ENCODE data around the gene SNCA.

The SNCA gene

DNA sequence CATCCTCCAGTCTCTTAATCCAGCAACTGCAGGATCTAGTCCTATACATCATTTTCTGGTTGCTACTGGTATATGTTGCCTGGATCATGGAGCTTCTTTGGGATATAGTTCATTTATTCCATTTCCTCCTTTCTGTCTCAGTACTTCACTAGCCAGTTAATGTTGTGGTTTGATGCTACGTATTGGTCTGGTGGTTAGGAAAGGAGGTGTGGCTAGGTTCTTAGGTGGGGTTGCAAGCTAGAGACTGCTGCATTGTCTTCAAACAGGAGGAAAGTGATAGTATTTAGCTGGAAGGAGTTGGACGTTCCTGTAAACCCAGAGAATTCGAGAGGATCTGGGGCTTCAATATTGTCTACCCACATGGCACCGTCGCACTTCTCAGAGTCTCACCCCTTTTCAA, 129.5 kb downstream of the SNCA start:
- Histone ChIP-seq H3K4me3 (ENCODE audit: low read length) (no peak overlapping the region), H4K20me1 (ENCODE audit: control insufficient read depth, insufficient read depth, low read depth, low read length) (no peaks in the 10 kb centered on the region), H3K4me2 (ENCODE audit: low read length) (no peak overlapping the region), H3K27ac (ENCODE audit: low read depth, low read length) (no peak overlapping the region), H3K79me2 (ENCODE audit: control insufficient read depth, low read length) (no peaks in the 10 kb centered on the region), H3K9me2 (replicated peaks; ENCODE audit: control insufficient read depth, low read length) (no peaks in the 10 kb centered on the region), H3K27me3 (ENCODE audit: control insufficient read depth, low read length) (no peaks in the 10 kb centered on the region), H3K9me3 (ENCODE audit: control insufficient read depth, insufficient read depth, low read length) (no peaks in the 10 kb centered on the region), H3K36me3 (ENCODE audit: control insufficient read depth, low read length) (no peaks in the 10 kb centered on the region), H3K4me1 (ENCODE audit: control insufficient read depth, low read length) (no peaks in the 10 kb centered on the region), H3F3A (ENCODE audit: control insufficient read depth, insufficient read depth) (no peaks in the 10 kb centered on the region)
- no peak for TF ChIP-seq EZH2phosphoT487 (IDR thresholded peaks at IDR 0.05; ENCODE audit: borderline replicate concordance, low read length)
- TF ChIP-seq, protein P1, sequence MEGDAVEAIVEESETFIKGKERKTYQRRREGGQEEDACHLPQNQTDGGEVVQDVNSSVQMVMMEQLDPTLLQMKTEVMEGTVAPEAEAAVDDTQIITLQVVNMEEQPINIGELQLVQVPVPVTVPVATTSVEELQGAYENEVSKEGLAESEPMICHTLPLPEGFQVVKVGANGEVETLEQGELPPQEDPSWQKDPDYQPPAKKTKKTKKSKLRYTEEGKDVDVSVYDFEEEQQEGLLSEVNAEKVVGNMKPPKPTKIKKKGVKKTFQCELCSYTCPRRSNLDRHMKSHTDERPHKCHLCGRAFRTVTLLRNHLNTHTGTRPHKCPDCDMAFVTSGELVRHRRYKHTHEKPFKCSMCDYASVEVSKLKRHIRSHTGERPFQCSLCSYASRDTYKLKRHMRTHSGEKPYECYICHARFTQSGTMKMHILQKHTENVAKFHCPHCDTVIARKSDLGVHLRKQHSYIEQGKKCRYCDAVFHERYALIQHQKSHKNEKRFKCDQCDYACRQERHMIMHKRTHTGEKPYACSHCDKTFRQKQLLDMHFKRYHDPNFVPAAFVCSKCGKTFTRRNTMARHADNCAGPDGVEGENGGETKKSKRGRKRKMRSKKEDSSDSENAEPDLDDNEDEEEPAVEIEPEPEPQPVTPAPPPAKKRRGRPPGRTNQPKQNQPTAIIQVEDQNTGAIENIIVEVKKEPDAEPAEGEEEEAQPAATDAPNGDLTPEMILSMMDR (IDR thresholded peaks at IDR 0.05; ENCODE audit: low read depth, low read length, poor library complexity, severe bottlenecking): no peak

DNA sequence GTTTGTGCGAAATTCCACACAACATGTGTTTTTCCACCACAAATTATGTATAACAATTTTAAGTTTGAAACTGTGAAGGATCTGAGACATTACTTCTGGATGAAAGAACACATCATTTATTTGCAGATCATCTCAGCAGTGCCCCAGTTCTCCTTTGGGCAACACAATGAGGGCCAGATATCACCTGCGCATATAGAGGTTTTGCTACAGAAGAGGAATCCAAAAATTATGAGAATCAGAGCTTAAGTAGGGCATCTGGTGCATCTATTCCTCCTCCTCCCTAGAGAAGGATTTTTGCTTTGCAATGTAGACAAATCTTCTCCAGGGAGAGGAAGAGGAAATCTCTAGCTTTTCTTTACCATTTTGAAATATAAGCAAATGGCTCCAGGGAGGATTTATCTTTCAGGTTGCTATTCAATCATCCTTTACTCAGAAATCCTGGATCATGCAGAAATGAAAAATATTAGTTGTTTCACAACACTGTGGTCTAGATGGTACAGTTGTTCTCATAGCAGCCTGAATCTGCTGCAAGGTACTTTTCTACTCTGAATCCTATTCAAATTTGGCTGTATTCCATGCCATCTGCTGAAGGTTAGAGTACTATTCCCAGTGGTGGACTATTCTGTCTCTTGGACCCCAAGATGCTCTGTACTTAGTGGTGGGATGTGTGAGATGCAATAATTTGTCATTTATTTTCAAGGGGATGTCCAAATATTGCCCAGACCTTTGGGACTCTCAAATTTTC, 132.1 kb downstream of the SNCA start:
- H4K20me1 ChIP-seq (ENCODE audit: control insufficient read depth, insufficient read depth, low read depth, low read length): no peaks in the 10 kb centered on the region
- no peaks in the 10 kb centered on the region for H3K9me3 ChIP-seq (ENCODE audit: control insufficient read depth, insufficient read depth, low read length)
- H3K4me2 ChIP-seq (ENCODE audit: low read length): no peak overlapping the region
- no peak overlapping the region for H3K27ac ChIP-seq (ENCODE audit: low read depth, low read length)
- H3K79me2 ChIP-seq (ENCODE audit: control insufficient read depth, low read length): no peaks in the 10 kb centered on the region
- no peak overlapping the region for H3K4me3 ChIP-seq (ENCODE audit: low read length)
- no peaks in the 10 kb centered on the region for H3K36me3 ChIP-seq (ENCODE audit: control insufficient read depth, low read length)
- TF ChIP-seq EZH2phosphoT487 (IDR thresholded peaks at IDR 0.05; ENCODE audit: borderline replicate concordance, low read length): no peak
- TF ChIP-seq, protein P1 (IDR thresholded peaks at IDR 0.05; ENCODE audit: low read depth, low read length, poor library complexity, severe bottlenecking): no peak
- H3F3A ChIP-seq (ENCODE audit: control insufficient read depth, insufficient read depth): no peaks in the 10 kb centered on the region
- H3K9me2 ChIP-seq (replicated peaks; ENCODE audit: control insufficient read depth, low read length): no peaks in the 10 kb centered on the region
- no peaks in the 10 kb centered on the region for H3K4me1 ChIP-seq (ENCODE audit: control insufficient read depth, low read length)
- no peaks in the 10 kb centered on the region for H3K27me3 ChIP-seq (ENCODE audit: control insufficient read depth, low read length)

DNA sequence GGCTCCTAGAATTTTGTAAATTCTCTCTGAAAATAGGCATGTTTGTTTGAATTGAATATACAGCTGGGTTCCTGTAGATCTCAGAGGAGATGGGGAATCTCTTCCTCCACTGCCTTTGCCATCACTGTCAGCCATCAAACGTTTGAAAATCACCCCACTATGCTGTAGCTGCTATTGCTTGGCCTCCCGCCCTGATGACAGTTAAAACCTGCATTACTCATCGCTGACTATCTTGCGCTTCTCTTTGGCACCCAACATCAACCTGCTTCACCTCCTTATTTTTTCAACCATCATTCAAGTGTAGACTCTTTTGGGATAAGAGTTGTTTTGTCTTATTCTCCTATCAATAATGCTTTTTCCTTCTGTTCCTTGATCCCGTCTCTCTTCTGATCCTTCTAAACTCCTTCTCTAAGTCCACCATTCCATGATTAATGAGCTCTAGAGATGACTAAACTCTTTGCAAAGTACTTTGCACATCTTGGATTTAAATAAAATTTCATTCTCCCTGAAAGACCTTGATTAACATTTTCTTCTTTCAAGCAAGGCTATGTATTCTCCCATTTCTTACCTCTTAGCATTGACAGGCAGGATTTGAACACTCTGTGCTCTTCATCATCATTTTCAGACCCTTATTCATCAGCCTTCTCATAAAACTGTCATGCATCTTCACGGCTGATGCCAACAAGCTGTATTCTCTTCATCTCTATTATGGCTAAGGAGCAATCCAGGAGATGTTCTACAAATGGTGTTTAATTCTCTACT, 133.0 kb downstream of the SNCA start:
- Histone ChIP-seq H3K4me1 (ENCODE audit: control insufficient read depth, low read length) (no peaks in the 10 kb centered on the region), H3K4me2 (ENCODE audit: low read length) (no peak overlapping the region), H3K9me2 (replicated peaks; ENCODE audit: control insufficient read depth, low read length) (no peaks in the 10 kb centered on the region), H3K4me3 (ENCODE audit: low read length) (no peak overlapping the region), H4K20me1 (ENCODE audit: control insufficient read depth, insufficient read depth, low read depth, low read length) (no peaks in the 10 kb centered on the region), H3K79me2 (ENCODE audit: control insufficient read depth, low read length) (no peaks in the 10 kb centered on the region), H3K9me3 (ENCODE audit: control insufficient read depth, insufficient read depth, low read length) (no peaks in the 10 kb centered on the region), H3K27me3 (ENCODE audit: control insufficient read depth, low read length) (no peaks in the 10 kb centered on the region), H3K27ac (ENCODE audit: low read depth, low read length) (no peak overlapping the region), H3F3A (ENCODE audit: control insufficient read depth, insufficient read depth) (no peaks in the 10 kb centered on the region), H3K36me3 (ENCODE audit: control insufficient read depth, low read length) (no peaks in the 10 kb centered on the region)
- TF ChIP-seq EZH2phosphoT487 (IDR thresholded peaks at IDR 0.05; ENCODE audit: borderline replicate concordance, low read length): no peak
- TF ChIP-seq, protein P1 (IDR thresholded peaks at IDR 0.05; ENCODE audit: low read depth, low read length, poor library complexity, severe bottlenecking): no peak
